GM21515 (cell line): ENCODE measurements around the gene AMPD3.

ENCODE experiments used
- ATAC-seq: cut with Tn5 transposase; IDR thresholded peaks from one replicate; pipeline ENCODE4 v1.9.1; 2021; ENCODE audit not compliant: unreplicated experiment

Gene AMPD3

GRCh38 chr11:10486161-10486840 is 31.2 kb downstream of the AMPD3 start:
- no peak for ATAC-seq

- no peak for ATAC-seq
These were observed 32.1 kb downstream of the AMPD3 start for GRCh38 chr11:10487002-10487647.

- peak; percentile 9 for ATAC-seq
These were observed 33.3 kb downstream of the AMPD3 start for GRCh38 chr11:10488121-10488933.

GRCh38 chr11:10488934-10489691 is 34.0 kb downstream of the AMPD3 start:
- ATAC-seq: peak; percentile 50

GRCh38 chr11:10490032-10490397 is 35.0 kb downstream of the AMPD3 start:
- no peak for ATAC-seq

GRCh38 chr11:10490398-10491241 is 35.6 kb downstream of the AMPD3 start:
- ATAC-seq: no peak

- ATAC-seq: no peak
These were observed 37.0 kb downstream of the AMPD3 start for GRCh38 chr11:10492084-10492483.

GRCh38 chr11:10493041-10493663 is 38.1 kb downstream of the AMPD3 start:
- no peak for ATAC-seq

GRCh38 chr11:10494636-10495463 is 39.8 kb downstream of the AMPD3 start:
- no peak for ATAC-seq

- no peak for ATAC-seq
These were observed 40.4 kb downstream of the AMPD3 start for GRCh38 chr11:10495464-10495786.

GRCh38 chr11:10496296-10496936 is 41.4 kb downstream of the AMPD3 start:
- ATAC-seq: no peak

GRCh38 chr11:10497371-10498021 is 42.4 kb downstream of the AMPD3 start:
- no peak for ATAC-seq

- no peak for ATAC-seq
These were observed 42.9 kb downstream of the AMPD3 start for GRCh38 chr11:10498022-10498400.

GRCh38 chr11:10498426-10499250 is 43.6 kb downstream of the AMPD3 start:
- no peak for ATAC-seq

GRCh38 chr11:10499452-10499851 is 44.4 kb downstream of the AMPD3 start:
- ATAC-seq: no peak

GRCh38 chr11:10499874-10500601 is 45.0 kb downstream of the AMPD3 start:
- no peak for ATAC-seq
